Right lobe of liver (tissue), 4 donors: ENCODE results near the gene ANKRD34C.

Experiments used
- POLR2A ChIP-seq: fragments of 450-650 bp; IDR thresholded peaks from one replicate; pipeline ENCODE4 v1.6.1; 2017; ENCODE audit warnings: antibody characterized with exemption, mild to moderate bottlenecking
- TF ChIP-seq, protein P1 (sequence below), 4 donors: fragments of 200-600 bp in 3 of 4; fragments of 450-650 bp in 1 of 4; IDR thresholded peaks; one replicate each; pipeline versions ENCODE4 v1.5.1 to v1.8.0; 2016 to 2022; ENCODE audit warnings: antibody characterized with exemption in 4 of 4, mild to moderate bottlenecking in 2 of 4
- donor health status: DM: no; HTN: no; CAD: no.
- donor health status: DM: no; HTN: no; CAD: no.
- donor health status: DM: no; HTN: yes; CAD: no.

- TF ChIP-seq, protein P1, sequence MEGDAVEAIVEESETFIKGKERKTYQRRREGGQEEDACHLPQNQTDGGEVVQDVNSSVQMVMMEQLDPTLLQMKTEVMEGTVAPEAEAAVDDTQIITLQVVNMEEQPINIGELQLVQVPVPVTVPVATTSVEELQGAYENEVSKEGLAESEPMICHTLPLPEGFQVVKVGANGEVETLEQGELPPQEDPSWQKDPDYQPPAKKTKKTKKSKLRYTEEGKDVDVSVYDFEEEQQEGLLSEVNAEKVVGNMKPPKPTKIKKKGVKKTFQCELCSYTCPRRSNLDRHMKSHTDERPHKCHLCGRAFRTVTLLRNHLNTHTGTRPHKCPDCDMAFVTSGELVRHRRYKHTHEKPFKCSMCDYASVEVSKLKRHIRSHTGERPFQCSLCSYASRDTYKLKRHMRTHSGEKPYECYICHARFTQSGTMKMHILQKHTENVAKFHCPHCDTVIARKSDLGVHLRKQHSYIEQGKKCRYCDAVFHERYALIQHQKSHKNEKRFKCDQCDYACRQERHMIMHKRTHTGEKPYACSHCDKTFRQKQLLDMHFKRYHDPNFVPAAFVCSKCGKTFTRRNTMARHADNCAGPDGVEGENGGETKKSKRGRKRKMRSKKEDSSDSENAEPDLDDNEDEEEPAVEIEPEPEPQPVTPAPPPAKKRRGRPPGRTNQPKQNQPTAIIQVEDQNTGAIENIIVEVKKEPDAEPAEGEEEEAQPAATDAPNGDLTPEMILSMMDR (IDR thresholded peaks at IDR 0.05), result no peak
- TF ChIP-seq POLR2A, result no peak
Measured at GRCh38 chr15:79329171-79329611, 46.7 kb downstream of the ANKRD34C start.
